ENCODE measurements around the gene STX3.
"Not testable (repeated sequence)": the region's sequence is repeated elsewhere in the genome, so short reads cannot be mapped to it uniquely, and the experiment has no call there.

The STX3 gene

DNA sequence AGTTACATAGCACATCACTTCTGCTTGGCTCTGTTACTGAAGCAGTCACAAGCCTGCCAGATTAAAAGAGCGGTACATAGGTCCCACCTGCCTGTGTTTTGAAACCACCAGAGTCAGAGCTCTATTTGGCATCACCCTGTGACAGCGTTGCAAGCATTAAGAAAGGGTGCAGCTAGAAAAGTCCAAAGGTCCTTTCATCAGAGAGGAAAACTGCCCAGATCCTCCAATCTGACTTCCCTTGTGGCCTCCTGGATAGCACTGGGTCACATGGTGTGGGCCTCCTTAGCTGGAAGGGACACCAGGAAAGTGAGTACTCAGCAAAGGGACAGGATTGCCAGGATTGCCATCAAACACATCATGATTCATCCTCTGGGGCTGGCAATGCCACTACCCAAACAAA is 22.9 kb downstream of the STX3 start:
- peak overlapping the region; percentile 17 for H3K9ac ChIP-seq (ENCODE audit: low read length)
- no peak overlapping the region for H3K4me3 ChIP-seq (ENCODE audit: low read length)
- no peaks in the 10 kb centered on the region for H3K36me3 ChIP-seq (ENCODE audit: control insufficient read depth, insufficient read depth, low read length)

DNA sequence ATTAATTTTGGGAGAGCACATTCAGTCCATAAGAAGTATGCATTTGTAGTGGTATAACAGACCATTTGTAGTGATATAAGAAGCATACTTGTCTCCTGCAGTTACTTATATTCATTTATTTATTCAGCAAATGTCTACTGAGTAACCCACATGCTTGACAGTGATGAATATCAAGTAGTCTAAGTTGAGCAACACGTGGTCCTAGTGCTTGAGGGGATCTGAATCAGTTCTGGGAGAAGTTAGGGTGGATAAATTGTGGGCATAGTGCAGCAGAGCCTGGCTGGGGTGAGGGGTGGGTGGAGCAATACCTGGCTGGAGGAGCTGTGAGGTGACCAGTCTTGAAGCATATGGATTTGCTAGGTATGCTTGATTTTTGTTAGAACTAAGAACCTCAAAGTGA is 24.3 kb downstream of the STX3 start:
- H3K27me3 ChIP-seq (ENCODE audit: control insufficient read depth, insufficient read depth, low read length) = no peaks in the 10 kb centered on the region
- no peaks in the 10 kb centered on the region for H3K36me3 ChIP-seq (ENCODE audit: control insufficient read depth, insufficient read depth, low read length)
- H3K9me3 ChIP-seq (ENCODE audit: control insufficient read depth, low read length) = no peaks in the 10 kb centered on the region
- peaks cover 49% of the 10 kb centered on the region for H3K4me1 ChIP-seq (ENCODE audit: control insufficient read depth, insufficient read depth, low read length)
- no peak overlapping the region for H3K4me3 ChIP-seq (ENCODE audit: low read length)
- H3K9ac ChIP-seq (ENCODE audit: low read length) = no peak overlapping the region

More for the DNA sequence above, 22.9 kb downstream of the STX3 start:
- H3K4me1 ChIP-seq (ENCODE audit: control insufficient read depth, insufficient read depth, low read length) = peaks cover 49% of the 10 kb centered on the region
- no peaks in the 10 kb centered on the region for H3K27me3 ChIP-seq (ENCODE audit: control insufficient read depth, insufficient read depth, low read length)
- H3K9me3 ChIP-seq (ENCODE audit: control insufficient read depth, low read length) = no peaks in the 10 kb centered on the region

GRCh38 chr11:59782080-59782479 is 26.9 kb downstream of the STX3 start:
- H3K36me3 ChIP-seq (ENCODE audit: control insufficient read depth, insufficient read depth, low read length) = no peaks in the 10 kb centered on the region
- no peak overlapping the region for H3K4me3 ChIP-seq (ENCODE audit: low read length)
- H3K4me1 ChIP-seq (ENCODE audit: control insufficient read depth, insufficient read depth, low read length) = peaks cover 42% of the 10 kb centered on the region
- H3K27me3 ChIP-seq (ENCODE audit: control insufficient read depth, insufficient read depth, low read length) = no peaks in the 10 kb centered on the region
- H3K9ac ChIP-seq (ENCODE audit: low read length) = no peak overlapping the region
- H3K9me3 ChIP-seq (ENCODE audit: control insufficient read depth, low read length) = no peaks in the 10 kb centered on the region

DNA sequence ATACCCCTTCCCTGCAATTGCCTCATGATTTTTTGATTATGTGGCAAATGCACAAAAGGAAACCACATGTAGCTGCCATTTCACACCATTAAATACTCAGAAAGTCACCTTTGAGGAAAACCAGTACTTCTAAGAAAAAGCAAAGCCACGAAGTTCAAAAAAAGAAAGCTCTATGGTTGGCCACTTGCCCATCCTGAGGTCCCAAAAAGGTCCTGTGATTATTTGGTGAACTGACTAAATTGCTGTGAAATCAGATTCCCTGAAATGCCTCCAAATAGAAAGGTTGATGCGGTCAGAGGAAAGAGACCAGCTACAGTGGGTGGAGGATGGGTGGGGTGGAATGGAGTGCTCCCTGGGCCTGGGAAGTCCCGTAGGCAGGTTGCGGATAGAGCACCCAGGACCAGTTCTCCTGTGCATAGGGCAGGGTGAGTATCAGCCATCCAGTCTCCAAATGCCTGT is 28.5 kb downstream of the STX3 start:
- H3K4me1 ChIP-seq (ENCODE audit: control insufficient read depth, insufficient read depth, low read length) = peaks cover 34% of the 10 kb centered on the region
- no peak overlapping the region for H3K9ac ChIP-seq (ENCODE audit: low read length)
- H3K9me3 ChIP-seq (ENCODE audit: control insufficient read depth, low read length) = no peaks in the 10 kb centered on the region
- no peak overlapping the region for H3K4me3 ChIP-seq (ENCODE audit: low read length)
- no peaks in the 10 kb centered on the region for H3K27me3 ChIP-seq (ENCODE audit: control insufficient read depth, insufficient read depth, low read length)
- no peaks in the 10 kb centered on the region for H3K36me3 ChIP-seq (ENCODE audit: control insufficient read depth, insufficient read depth, low read length)

- not testable (repeated sequence) for H3K4me3 ChIP-seq (ENCODE audit: low read length); H3K9me3 ChIP-seq (ENCODE audit: control insufficient read depth, low read length); H3K9ac ChIP-seq (ENCODE audit: low read length); H3K36me3 ChIP-seq (ENCODE audit: control insufficient read depth, insufficient read depth, low read length); H3K27me3 ChIP-seq (ENCODE audit: control insufficient read depth, insufficient read depth, low read length)
- peaks cover 27% of the 10 kb centered on the region for H3K4me1 ChIP-seq (ENCODE audit: control insufficient read depth, insufficient read depth, low read length)
Measured at GRCh38 chr11:59784441-59784840, 29.3 kb downstream of the STX3 start.

DNA sequence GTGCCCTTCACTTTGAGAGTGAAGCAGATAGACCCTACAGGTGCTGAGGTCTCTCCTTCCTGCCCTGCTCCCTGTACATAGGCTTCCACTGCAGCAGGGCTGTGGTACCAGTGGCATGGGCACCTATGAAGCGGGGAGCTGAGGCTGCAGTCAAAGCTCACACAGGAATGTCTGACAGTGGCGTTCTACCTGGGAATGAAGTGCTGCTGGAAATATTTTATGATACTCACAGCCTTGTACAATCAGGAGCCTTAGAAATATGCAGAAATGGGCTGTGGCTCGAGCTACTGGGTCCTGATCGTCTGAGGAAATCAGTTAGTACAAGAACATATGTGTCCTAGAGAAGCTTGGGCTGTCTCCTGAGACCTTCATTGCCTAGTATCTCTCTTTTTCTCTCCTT is 30.6 kb downstream of the STX3 start:
- no peak overlapping the region for H3K4me3 ChIP-seq (ENCODE audit: low read length)
- H3K9me3 ChIP-seq (ENCODE audit: control insufficient read depth, low read length) = no peaks in the 10 kb centered on the region
- no peak overlapping the region for H3K9ac ChIP-seq (ENCODE audit: low read length)
- H3K27me3 ChIP-seq (ENCODE audit: control insufficient read depth, insufficient read depth, low read length) = no peaks in the 10 kb centered on the region
- H3K4me1 ChIP-seq (ENCODE audit: control insufficient read depth, insufficient read depth, low read length) = peaks cover 20% of the 10 kb centered on the region
- H3K36me3 ChIP-seq (ENCODE audit: control insufficient read depth, insufficient read depth, low read length) = no peaks in the 10 kb centered on the region

GRCh38 chr11:59787255-59787588 is 32.0 kb downstream of the STX3 start:
- Histone ChIP-seq H3K9me3 (ENCODE audit: control insufficient read depth, low read length) (no peaks in the 10 kb centered on the region), H3K4me1 (ENCODE audit: control insufficient read depth, insufficient read depth, low read length) (peaks cover 20% of the 10 kb centered on the region), H3K36me3 (ENCODE audit: control insufficient read depth, insufficient read depth, low read length) (no peaks in the 10 kb centered on the region), H3K27me3 (ENCODE audit: control insufficient read depth, insufficient read depth, low read length) (no peaks in the 10 kb centered on the region), H3K9ac (ENCODE audit: low read length) (peak overlapping the region; percentile 16), H3K4me3 (ENCODE audit: low read length) (no peak overlapping the region)

GRCh38 chr11:59787816-59788215 is 32.6 kb downstream of the STX3 start:
- Histone ChIP-seq H3K4me1 (ENCODE audit: control insufficient read depth, insufficient read depth, low read length) (peaks cover 20% of the 10 kb centered on the region), H3K9me3 (ENCODE audit: control insufficient read depth, low read length) (no peaks in the 10 kb centered on the region), H3K27me3 (ENCODE audit: control insufficient read depth, insufficient read depth, low read length) (no peaks in the 10 kb centered on the region), H3K9ac (ENCODE audit: low read length) (no peak overlapping the region), H3K4me3 (ENCODE audit: low read length) (no peak overlapping the region), H3K36me3 (ENCODE audit: control insufficient read depth, insufficient read depth, low read length) (peaks cover under 1% of the 10 kb centered on the region)

GRCh38 chr11:59791639-59792038 is 36.5 kb downstream of the STX3 start:
- Histone ChIP-seq H3K36me3 (ENCODE audit: control insufficient read depth, insufficient read depth, low read length) (peaks cover 8% of the 10 kb centered on the region), H3K4me3 (ENCODE audit: low read length) (no peak overlapping the region), H3K27me3 (ENCODE audit: control insufficient read depth, insufficient read depth, low read length) (no peaks in the 10 kb centered on the region), H3K9me3 (ENCODE audit: control insufficient read depth, low read length) (no peaks in the 10 kb centered on the region), H3K4me1 (ENCODE audit: control insufficient read depth, insufficient read depth, low read length) (peaks cover 12% of the 10 kb centered on the region), H3K9ac (ENCODE audit: low read length) (no peak overlapping the region)

DNA sequence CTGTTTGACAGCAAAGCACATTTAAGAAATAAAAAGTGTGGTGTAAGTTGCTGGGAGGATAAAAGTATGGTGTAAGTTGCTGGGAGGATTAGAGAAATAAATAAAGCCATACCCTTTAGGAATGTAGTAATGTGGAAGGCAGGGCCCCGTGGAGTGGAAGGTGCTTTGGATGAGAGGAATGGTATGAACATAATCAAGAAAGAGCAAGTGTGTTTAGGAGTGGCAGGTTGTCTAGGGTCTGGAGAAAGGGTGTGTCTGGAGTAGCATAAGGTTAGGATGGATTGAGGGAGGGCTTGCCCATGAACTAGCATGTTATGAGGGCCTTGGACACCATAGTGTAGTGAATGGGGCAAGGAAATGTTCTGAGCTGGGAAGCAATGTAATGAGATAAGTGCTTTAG is 37.3 kb downstream of the STX3 start:
- no peak overlapping the region for H3K9ac ChIP-seq (ENCODE audit: low read length)
- no peaks in the 10 kb centered on the region for H3K27me3 ChIP-seq (ENCODE audit: control insufficient read depth, insufficient read depth, low read length)
- no peaks in the 10 kb centered on the region for H3K9me3 ChIP-seq (ENCODE audit: control insufficient read depth, low read length)
- H3K4me3 ChIP-seq (ENCODE audit: low read length) = no peak overlapping the region
- H3K4me1 ChIP-seq (ENCODE audit: control insufficient read depth, insufficient read depth, low read length) = peaks cover 4% of the 10 kb centered on the region
- peaks cover 8% of the 10 kb centered on the region for H3K36me3 ChIP-seq (ENCODE audit: control insufficient read depth, insufficient read depth, low read length)

- Histone ChIP-seq H3K4me3 (ENCODE audit: low read length) (no peak overlapping the region), H3K27me3 (ENCODE audit: control insufficient read depth, insufficient read depth, low read length) (no peaks in the 10 kb centered on the region), H3K36me3 (ENCODE audit: control insufficient read depth, insufficient read depth, low read length) (peaks cover 8% of the 10 kb centered on the region), H3K9me3 (ENCODE audit: control insufficient read depth, low read length) (no peaks in the 10 kb centered on the region), H3K9ac (ENCODE audit: low read length) (no peak overlapping the region), H3K4me1 (ENCODE audit: control insufficient read depth, insufficient read depth, low read length) (no peaks in the 10 kb centered on the region)
Measured at GRCh38 chr11:59794417-59794816, 39.2 kb downstream of the STX3 start.

DNA sequence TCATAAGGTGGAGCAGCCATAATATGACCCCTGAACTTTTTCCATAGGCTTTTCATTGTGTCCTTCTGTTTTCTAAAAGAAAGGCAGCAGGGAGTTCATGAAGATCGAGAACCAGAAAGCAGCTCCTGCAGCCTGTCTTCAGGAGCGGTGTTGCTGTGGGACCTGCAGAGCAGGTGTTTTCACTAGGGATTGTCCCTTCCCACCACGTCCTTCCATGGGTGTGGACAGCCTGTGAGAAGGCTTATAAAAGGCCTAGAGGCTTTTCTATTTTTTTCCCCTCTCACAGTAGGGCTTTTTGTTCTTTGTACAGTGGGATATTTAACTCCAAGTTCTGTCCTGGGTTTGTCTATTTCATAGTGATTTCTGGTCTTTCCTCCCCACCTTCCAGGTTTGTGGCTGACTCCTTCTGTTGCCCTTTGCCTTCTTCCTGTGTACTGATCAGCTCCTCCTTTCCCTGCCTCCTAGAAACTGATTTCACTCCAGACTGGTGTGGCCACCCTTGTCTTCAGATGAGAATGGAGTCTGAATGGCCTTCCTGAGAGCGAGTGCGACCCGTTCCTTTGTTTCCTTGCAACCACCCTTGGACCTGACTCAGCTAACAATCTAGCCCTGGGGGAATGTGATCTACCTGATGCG is 45.3 kb downstream of the STX3 start:
- Histone ChIP-seq H3K9ac (ENCODE audit: low read length) (no peak overlapping the region), H3K27me3 (ENCODE audit: control insufficient read depth, insufficient read depth, low read length) (no peaks in the 10 kb centered on the region), H3K9me3 (ENCODE audit: control insufficient read depth, low read length) (no peaks in the 10 kb centered on the region), H3K4me3 (ENCODE audit: low read length) (no peak overlapping the region), H3K36me3 (ENCODE audit: control insufficient read depth, insufficient read depth, low read length) (no peaks in the 10 kb centered on the region), H3K4me1 (ENCODE audit: control insufficient read depth, insufficient read depth, low read length) (peaks cover 16% of the 10 kb centered on the region)

DNA sequence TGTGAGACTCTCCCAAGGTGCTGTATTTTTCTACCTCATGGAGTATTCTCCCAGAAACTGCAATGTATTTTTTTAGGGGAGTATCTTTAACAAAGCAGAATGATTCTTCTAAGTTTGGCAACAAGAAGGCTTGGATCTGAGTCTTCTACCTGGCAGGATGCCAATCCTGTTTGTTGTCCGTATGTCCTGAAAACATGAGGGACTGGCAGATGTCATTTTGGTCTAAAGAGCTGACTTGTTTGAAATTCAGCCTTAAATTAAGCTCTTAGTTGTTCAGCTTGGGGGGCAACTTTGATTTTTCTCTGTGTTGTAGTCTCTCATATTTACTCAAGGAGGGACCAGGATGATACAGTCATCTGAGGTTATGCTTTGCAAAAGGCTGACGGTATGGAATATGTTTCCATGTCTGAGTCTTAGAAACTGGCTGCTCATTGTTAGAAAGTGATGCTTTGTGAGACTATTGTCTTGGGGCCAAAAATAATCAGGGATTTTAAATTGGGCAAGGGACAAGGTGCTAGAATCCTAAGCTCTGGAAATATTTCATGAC is 46.1 kb downstream of the STX3 start:
- H3K4me1 ChIP-seq (ENCODE audit: control insufficient read depth, insufficient read depth, low read length) = peaks cover 16% of the 10 kb centered on the region
- H3K9me3 ChIP-seq (ENCODE audit: control insufficient read depth, low read length) = no peaks in the 10 kb centered on the region
- no peak overlapping the region for H3K9ac ChIP-seq (ENCODE audit: low read length)
- H3K27me3 ChIP-seq (ENCODE audit: control insufficient read depth, insufficient read depth, low read length) = no peaks in the 10 kb centered on the region
- H3K36me3 ChIP-seq (ENCODE audit: control insufficient read depth, insufficient read depth, low read length) = no peaks in the 10 kb centered on the region
- no peak overlapping the region for H3K4me3 ChIP-seq (ENCODE audit: low read length)
